SKM-1 treated with dmso at 0.1 percent for 144 hours (cell line): ENCODE data around the gene TNNT3.

ENCODE experiments used
- DNase-seq: peaks from one replicate; lab custom pipeline; 2025; ENCODE audit not compliant: unreplicated experiment; lab: John Stamatoyannopoulos, UW

Gene TNNT3

DNA sequence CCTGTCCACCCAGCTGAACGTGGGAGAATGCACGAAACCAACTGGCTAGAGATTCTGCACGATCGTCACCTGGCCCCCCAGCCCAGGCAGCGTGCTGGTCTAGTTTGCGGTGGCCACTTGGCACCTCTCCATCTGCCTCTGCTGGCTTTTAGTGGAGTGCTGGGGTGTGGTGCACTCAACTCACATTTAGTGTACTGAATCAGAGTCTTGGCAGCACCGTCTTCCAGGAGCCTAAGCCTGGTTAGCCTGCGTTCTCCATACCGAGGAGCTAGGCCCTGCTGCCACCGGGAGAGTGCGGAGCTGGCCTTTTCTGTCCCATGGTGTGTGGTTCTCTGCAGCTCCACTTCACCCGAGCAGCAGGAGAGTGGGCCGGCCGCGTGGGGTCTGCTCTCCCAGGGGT, 30.4 kb downstream of the TNNT3 start:
- DNase-seq: no peak

DNA sequence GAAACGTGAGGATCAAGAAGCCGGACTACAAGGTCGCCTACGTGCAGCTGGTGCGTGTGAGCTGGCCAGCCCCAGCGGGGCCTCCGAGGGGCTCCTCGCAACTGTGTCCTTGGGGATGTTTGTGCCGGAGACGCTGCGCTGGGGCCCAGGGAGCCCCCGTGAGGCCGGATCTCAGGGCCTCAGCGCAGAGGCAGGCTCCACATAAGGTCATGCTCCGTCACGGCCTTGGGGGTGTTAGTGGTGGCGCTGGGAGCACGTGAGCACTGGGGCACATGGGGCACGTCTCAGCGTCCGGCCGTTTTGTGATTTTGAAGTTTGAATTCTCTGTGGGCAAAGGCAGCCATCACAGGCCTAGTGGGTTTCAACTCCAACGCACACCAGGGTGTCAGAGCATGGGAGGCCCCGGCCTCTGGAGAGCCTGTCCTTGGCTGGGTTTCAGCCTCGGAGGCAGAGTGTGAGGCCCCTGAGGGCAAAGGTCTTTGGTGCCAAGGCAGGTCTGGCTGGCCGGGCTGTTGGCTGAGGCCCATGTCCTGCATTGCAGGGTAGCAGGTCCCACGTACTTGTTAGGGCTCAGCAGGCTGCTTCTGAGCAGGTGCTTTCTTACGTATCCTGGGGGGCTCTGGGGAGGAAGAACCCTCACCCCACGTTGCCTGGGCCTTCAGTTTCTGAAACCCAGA, 33.4 kb downstream of the TNNT3 start:
- DNase-seq: no peak

DNA sequence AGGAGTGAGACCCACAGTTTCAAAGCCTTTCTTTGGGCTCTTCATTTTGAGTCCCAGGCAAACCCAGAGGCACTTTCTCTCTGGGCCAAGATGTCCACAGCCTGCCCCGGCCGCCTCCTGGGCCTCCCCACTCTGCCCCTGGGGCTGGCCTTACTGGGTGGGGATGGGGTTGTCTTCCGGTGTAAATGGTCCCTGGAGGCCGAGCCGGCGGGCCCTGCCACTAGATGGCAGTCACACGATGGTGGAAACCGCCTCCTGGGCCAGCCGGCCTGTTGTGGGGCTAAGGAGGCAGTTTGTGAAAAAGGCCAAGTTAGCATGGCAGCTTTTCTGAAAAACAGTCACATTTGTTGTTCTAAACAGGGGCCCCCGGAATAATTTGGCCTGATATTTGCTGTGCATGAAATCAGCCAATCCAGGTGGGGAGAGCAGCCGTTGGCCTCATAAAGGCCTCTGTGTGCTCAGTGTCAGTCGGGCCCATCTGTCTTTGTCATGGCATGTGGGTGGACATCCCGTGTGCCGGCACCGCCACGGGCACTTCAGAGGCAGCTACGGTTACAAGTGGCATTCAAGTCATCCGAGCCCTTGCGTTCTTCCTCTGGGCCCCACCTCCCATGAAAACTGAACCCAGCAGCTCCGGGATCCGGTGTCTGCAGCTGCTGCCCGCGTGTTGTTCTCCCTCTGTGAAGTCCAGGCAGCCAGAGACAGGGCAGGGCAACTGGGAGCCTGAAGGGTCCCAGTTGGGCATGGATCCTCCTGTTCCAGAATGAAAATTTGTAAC, 34.2 kb downstream of the TNNT3 start:
- DNase-seq: no peak

DNA sequence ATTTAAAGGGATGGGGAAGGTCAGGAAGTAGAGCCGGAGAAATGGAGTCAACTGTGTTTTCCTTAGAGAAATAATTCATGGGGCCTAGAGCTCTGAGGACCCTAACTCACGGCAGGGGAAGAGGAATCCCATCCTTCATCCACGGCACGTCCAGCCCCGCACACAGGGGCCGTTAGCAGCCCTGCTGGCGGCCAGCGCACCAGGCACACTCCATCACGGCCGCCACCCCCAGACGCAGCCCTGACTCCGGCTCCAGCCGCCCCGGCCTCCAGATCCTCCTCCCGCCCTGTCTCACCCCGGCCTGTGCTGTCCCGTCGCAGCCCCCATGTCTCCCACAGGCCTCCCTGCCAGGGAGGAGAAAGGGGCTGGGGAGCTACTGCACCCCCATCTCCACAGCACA, 38.9 kb downstream of the TNNT3 start:
- DNase-seq: no peak

DNA sequence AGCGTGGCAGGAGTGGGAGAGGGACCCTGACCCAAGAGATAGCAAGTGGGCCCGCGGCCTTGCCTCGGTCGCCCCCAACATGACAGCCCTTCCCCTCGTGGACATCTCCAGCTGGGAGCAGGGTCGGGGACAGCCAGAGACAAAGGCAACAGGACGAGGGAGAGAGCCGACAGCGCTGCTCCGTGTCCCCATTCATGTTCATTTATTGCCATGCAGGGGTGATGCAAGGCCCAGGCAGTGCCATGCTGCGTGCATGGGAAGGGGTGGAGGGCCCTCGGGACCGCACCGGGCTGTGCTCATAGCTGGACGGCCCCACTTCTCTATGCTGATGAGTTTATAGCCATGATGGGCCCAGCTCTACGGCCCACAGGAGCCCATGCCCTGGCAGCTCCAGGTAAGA, 40.3 kb downstream of the TNNT3 start:
- no peak for DNase-seq

DNA sequence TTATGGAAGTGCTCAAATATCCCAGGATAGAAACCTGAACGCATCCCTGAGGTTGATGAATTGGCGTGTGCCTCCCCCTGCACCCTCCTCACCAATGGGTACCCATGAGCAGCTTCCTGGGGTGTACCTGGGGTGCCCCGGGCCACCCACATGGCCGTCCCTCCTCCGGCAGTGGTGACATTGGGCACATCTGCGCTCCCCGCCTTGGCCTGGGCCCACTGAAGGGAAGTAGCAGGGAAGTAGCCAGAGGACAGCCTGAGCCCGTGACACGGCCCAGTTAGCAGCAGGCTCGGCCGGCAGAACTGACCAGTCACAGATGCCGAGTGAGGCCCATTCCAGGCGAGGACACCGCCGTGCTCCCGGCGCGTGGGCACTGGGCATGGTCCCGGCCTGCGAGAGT, 44.4 kb downstream of the TNNT3 start:
- DNase-seq: no peak

DNA sequence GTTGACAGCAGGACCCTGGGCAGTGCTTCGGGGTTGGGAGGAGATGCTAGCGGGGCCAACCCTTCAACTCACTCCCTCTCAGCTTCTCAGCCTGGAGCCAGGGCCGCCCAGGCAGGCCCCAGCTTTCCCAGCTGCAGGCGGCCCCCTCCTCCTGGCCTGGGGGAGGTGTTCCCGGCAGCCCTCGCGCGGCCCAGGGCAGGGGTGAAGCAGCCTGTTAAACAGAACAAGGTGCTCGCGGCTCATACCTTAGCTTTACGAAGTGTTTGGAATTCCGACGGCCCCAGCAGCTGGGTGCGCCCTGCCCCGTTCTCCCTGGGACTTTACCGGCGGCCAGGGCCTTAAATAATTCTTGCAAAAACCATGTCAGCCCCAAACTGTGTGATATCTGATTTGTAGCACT, 44.8 kb downstream of the TNNT3 start:
- no peak for DNase-seq

DNA sequence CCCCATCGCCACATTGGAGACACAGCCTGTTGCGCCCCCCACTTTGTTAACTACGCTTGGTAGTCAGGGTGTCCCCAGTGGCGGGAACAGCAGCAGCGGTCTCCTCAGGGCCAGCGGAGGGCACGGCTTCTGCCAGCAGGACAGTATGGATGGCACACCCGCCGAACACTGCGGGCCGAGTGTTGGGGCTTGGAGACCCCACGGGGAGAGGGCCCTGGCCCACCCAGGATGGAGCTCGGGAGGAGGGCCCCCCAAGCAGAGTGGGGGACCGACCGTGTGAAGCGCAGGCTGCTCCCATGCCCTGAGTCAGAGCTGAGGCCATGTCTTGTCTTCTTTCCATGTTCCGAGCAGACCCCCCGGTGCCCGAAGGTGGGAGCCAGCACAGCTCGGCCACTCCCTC, 45.5 kb downstream of the TNNT3 start:
- DNase-seq: no peak

DNA sequence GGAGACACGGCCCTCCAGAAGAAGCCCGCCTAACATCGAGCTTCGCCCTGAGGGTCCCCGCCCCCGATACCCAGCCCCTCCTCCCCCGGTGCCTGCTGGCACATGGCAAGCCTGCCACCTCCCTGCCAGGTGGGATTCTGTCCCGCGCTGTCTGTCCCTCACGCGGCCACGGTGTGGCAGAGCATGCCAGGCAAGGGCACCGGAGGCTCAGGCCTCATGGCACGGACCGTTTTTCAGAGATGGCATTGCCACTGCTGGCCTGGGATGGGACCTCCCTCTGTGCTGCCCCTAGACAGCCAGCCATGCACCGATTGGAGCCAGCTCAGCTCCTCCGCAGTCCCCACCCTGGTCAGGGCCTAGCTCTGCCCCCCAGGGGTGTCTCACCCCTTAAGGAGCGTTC, 47.0 kb downstream of the TNNT3 start:
- DNase-seq: no peak

DNA sequence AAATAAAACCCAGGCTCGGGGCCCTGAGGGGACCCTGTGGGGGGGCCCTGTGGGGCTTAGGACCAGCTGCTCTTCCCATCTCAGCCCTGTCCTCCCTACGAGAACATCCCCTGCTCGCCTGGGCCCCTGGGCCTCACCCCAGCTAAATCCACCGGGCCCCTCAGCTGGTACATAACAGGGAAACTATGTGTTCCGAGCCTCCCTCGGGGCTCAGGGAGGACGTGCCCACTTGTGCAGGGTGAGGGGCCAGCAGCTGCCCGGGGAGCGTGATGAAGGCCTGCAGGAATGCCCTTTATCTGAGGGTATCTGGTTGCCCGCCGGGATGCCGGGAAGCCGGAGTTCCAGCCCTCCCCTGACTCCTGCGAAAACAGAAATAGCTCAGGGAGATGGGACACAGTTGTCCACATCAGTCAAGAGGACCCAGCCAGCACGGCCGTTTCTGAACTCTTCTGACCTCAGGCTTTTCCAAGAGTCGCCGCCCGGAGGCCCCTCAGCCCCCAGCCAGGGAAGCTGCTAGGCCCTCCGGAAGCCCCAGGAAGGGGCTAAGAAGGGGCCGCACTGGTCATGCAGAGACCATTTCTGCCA, 48.2 kb downstream of the TNNT3 start:
- DNase-seq: no peak

DNA sequence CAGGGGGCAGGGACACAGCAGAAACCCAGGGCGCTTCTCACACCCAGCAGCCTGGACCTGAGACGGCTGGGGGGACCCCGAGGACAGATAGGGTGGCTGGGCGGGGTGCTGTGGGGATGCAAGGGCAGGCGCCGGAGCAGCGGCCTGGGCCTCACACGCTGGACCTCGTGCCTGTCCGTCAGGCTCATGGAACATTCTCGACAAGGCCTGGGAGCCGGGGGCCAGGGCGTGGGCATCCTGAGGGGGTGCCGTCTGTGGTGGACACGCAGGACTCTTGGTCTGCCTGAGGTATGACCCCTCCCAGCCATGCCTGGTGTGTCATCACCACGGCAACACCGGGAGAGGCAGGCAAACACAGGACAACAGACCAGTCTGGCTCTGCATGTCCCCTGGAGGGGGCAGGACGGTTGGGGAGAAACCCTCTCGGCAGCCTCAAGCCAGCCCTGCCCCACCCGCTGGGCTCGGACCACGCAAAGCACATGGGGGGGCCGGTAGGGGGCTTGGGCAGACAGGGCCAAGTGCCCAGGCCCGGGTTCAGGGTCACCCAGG, 49.0 kb downstream of the TNNT3 start:
- no peak for DNase-seq

DNA sequence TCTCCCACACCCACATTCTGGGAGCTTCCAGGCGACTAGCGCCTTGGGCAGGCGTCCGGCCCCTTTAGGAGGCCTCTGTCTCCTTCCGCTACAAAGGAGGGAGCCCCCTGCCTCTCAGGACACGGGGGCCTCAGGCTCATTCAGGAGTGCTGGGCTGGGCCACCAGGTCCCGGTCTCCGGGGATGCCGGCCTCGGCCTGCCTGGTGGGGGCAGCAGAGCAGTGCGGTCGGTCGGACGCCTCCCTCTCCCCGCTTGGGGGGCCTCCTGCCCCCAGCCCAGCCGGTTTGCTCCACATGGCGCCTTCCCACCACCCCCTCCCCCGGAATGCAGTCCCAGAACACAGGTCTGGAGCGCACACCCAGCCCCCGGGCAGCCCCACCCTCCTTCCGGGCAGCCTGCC, 49.5 kb downstream of the TNNT3 start:
- DNase-seq: no peak

DNA sequence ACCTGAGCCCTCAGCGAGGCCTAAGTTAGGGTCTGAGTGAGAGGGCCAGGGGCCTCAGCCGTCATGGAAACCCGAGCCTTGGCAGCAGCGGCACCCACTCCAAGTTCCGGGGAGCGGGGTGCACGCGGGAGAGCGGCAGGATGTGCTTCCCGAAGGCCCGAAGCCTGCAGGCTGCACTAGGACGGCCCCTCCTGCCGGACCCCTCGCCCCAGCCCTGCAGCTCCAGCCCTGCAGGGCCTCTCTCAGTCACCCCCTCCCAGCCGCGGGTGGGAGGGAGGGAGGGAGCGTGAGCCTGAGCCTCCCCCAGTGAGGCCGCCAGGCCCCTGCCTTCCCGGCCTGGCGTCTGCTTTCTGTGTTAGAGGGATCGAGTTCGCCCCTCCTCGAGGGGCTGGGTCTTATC, 50.3 kb downstream of the TNNT3 start:
- no peak for DNase-seq

DNA sequence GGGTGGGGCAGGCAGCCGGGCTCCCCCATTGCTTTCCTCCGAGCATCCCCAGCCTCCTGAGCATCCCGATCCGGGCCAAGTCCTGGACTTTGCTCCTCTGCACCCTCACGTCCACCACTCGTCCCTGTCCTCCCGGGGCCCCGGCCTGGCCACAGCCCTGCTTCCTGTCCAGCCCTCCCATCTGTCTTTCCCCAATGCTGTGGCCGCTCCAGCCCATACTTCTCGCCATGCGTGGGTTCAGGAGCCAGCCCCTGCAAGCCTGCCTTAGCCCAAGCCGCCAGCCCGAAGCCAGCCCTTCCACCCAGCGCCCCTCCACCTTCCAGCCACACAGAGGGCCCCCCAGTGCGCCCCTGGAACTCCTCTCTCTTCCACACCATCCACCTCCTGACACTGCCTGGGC, 51.5 kb downstream of the TNNT3 start:
- DNase-seq: no peak

DNA sequence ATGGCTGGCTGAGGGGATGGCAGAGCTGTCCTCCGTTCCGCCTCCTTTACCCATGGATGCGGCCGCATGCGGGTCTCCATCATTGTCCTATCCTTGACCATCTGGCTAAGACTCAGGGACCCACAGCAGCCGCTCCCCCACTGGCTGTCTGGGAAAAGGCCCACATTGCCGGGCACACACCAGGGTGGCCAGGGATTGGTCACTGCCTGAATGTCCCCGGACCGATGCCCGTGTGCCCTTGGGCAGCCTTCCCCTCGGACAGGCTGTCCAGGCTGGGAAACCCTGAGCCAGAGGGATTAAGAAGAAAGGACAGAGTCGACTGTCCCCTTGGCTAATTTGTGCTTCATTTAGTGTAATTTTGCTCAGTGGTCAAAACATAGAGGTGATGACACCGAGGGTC, 55.7 kb downstream of the TNNT3 start:
- DNase-seq: no peak

DNA sequence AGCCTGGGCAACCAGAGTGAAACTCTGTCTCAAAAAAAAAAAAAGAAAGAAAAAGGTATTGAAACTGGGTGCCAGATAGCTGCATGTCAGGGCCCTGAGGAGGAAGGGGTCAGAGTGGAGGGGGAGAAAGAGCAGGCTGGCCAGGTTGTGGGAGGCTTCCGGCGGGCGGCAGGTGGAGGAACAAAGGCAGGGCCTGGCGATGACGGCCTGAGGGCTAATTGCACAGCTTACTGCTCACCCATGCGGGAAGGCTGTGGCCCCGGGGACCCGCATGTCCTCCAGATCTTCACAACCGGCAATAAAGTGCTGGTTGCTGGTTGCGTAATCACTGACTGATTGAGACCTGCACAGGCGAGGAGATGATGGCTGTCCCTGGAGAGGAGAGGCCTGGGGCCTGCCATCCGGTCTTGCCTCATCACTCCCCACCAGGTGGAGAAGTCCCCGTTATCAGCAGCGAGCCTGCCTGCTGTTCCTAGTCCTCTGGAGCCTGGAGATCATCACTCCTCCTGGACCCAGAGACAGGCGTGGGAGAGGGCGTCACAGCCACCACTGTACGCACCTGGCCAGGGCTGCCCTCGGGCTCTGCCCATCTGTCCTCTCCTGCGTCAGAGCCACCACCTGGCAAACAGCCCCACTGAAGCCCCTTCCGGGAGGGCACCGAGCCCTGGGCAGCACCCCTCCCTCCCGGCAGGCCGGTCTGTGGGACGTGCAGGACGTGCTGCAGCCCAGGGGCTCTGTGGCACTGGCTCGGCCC, 59.4 kb downstream of the TNNT3 start:
- DNase-seq: no peak

DNA sequence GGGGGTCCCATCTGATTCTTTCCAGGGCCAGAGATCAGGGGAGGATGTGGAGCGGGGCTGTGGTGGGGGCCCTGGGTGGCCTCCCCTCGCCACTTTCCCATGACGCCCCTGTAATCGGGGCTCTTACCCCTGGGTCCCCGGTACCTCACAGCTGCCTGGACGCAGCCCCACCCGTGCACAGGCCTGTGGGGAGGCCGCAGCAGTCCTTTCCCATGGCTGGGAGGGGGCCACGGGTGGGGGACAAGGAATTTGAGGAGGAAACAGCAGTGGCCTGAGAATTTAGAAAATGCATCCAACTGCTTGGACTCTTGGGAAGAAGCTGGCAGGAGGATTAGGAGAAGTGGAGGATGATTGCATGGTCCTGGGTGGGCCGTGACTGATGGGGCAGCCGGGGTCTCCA, 60.1 kb downstream of the TNNT3 start:
- no peak for DNase-seq

DNA sequence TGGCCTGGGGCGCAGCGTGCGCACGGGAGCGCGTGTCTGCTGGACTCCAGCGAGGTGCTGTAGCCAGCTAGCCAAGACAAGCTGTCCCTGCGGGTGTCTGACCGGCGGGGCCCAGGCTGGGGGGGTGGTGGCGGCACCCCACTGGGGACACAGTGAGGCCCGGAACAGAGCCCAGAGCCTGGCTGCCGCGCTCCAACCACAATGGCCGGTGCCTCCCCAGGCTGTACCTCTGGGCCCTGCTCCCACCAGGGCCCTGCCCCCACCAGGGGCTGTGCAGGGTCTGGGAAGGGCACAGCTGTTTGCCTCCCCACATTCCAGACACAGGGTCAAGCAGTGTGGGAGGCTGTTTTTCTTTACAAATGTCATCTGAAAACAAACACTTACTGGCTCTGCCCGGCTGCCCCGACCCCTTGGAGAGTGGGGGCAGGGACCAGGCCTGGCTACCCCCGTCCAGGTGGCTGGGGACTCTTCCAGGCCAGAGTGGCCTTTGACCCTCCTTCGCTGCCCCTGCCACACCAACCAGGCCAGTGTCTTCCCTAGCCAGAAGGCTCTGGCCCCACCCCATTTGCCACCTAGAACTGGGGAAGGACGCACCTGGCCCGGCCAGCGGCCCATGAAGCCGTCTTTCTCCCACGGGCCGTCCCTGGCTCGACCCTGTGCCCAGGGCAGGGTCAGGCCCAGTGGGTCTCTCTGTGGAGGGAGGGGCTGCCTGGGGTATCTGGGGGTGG, 63.5 kb downstream of the TNNT3 start:
- no peak for DNase-seq

DNA sequence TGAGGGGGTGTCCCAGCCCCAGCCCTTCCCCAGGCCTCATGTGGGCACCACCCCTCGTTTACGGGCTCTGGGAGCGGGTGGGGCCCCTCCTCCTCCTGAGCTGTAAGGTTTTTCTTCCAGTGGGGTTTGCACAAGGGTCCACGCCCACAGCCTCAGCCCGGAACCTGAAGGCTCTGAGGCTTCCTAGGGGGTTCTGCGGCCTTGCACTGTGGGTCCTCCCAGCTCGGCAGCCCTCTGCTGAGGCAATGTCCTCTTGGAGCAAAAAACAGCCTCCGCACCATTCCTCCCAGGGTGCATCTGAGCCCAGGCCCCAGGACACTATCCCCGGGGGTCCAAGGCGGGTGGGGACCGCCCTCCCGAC, 64.1 kb downstream of the TNNT3 start:
- no peak for DNase-seq

DNA sequence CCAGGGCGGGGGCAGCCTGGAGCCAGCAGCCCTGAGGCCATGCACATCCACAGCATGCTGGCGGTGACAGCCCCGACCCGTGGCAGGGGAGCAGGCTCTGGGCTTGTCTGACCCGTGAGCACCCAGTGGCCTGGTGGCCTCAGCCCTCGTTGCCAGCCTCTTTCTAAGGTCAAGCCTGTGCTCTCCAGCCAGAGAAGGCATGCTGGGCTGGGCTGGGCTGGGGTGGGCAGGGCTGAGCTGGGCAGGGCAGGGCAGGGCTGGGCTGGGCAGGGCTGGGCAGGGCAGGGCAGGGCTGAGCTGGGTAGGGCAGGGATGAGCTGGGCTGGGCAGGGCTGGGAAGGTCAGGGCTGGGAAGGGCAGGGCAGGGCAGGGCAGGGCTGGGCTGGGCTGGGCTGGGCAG, 67.5 kb downstream of the TNNT3 start:
- no peak for DNase-seq

DNA sequence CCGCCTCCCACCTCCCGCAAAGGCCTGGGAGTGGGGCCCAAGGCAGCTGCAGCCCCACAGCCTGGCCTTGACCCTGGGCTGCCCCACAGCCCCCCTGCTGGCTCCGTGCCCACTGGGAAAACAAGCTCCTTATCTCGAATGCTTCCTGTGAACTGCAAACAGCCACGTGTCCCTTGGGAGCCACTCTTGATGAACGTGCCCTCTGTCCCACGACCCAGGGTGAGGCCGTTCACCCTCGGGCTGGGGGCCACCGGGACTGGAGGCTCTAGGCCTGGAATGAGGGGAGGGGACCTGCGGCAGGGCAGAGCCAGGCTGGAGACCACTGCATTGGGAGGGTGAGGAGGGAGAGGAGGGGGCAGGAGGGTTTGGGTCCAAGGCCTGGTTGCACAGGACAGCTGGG, 68.7 kb downstream of the TNNT3 start:
- no peak for DNase-seq
